Measurements from ENCODE around the gene POLE2.
A peak's percentile ranks its signal among the peaks of the same experiment; 100 is the strongest.

POLE2 gene

GRCh38 chr14:49633640-49634546 is 54.1 kb downstream of the POLE2 start:
- no peaks in the 10 kb centered on the region for H3K27me3 ChIP-seq (ENCODE audit: control insufficient read depth in 1 of 2, insufficient read depth in 1 of 2, low read length in 2 of 2)
- H2BK5ac ChIP-seq (ENCODE audit: low read depth, low read length, poor library complexity, severe bottlenecking) = peak overlapping the region; percentile 96
- peak overlapping the region; percentile 73 for H2BK120ac ChIP-seq (ENCODE audit: low read depth, low read length)
- peak overlapping the region; percentile 94 to 95 for H3K4ac ChIP-seq (ENCODE audit: low read depth in 1 of 2, low read length in 2 of 2)
- peak overlapping the region; percentile 97 to 100 for H3K18ac ChIP-seq (ENCODE audit: low read depth in 1 of 2, low read length in 2 of 2)
- H2AFZ ChIP-seq (ENCODE audit: low read depth, low read length) = peak overlapping the region; percentile 79
- peaks cover 1% of the 10 kb centered on the region for H3K4me1 ChIP-seq (ENCODE audit: control insufficient read depth, insufficient read depth, low read depth, low read length)
- H3K9ac ChIP-seq (ENCODE audit: low read length) = peak overlapping the region; percentile 94
- H3K79me1 ChIP-seq (replicated peaks; ENCODE audit: low read length, poor library complexity, severe bottlenecking) = peaks cover 4% of the 10 kb centered on the region
- H3K4me3 ChIP-seq (ENCODE audit: insufficient read depth in 1 of 2, low read depth in 1 of 2, low read length in 2 of 2) = peak overlapping the region; percentile 95 to 98
- H3K27ac ChIP-seq (ENCODE audit: low read length, poor library complexity, severe bottlenecking) = peak overlapping the region; percentile 97
- peak overlapping the region; percentile 39 to 66 for H2BK12ac ChIP-seq (ENCODE audit: low read length in 2 of 2)
- under 1% methylated on average over 93 of the region's 101 CpGs for WGBS
- peak overlapping the region in 1 of 2 experiments; percentile 46 for H3K23ac ChIP-seq (ENCODE audit: low read length in 2 of 2)
- peak overlapping the region in 1 of 2 experiments; percentile 87 for H3K14ac ChIP-seq (ENCODE audit: low read length in 2 of 2)
- H2AK5ac ChIP-seq (ENCODE audit: low read length, severe bottlenecking) = no peak overlapping the region
- peak overlapping the region; percentile 99 for H4K91ac ChIP-seq (ENCODE audit: low read length)
- H3K9me3 ChIP-seq (ENCODE audit: control insufficient read depth, low read length) = no peaks in the 10 kb centered on the region
- H3K36me3 ChIP-seq (ENCODE audit: control insufficient read depth in 1 of 2, insufficient read depth in 2 of 2, low read depth in 1 of 2, low read length in 2 of 2) = peaks cover under 1 to 21% of the 10 kb centered on the region in 2 experiments
- DNase-seq = peak; percentile 97
- H4K8ac ChIP-seq (ENCODE audit: low read length) = peak overlapping the region; percentile 99
- H2BK15ac ChIP-seq (ENCODE audit: low read depth, poor library complexity, severe bottlenecking) = peak overlapping the region; percentile 92
- H3K4me2 ChIP-seq (ENCODE audit: low read length, poor library complexity, severe bottlenecking) = peak overlapping the region; percentile 89

GRCh38 chr14:49623941-49624839 is 63.8 kb downstream of the POLE2 start:
- Histone ChIP-seq H3K4me1 (ENCODE audit: control insufficient read depth, insufficient read depth, low read depth, low read length) (peaks cover 12% of the 10 kb centered on the region), H3K9me3 (ENCODE audit: control insufficient read depth, low read length) (no peaks in the 10 kb centered on the region), H2AK5ac (ENCODE audit: low read length, severe bottlenecking) (no peak overlapping the region), H2AFZ (ENCODE audit: low read depth, low read length) (no peak overlapping the region), H2BK12ac (ENCODE audit: low read length in 2 of 2) (no peak overlapping the region), H3K4ac (ENCODE audit: low read depth in 1 of 2, low read length in 2 of 2) (no peak overlapping the region), H4K8ac (ENCODE audit: low read length) (no peak overlapping the region), H3K27me3 (ENCODE audit: control insufficient read depth in 1 of 2, insufficient read depth in 1 of 2, low read length in 2 of 2) (no peaks in the 10 kb centered on the region), H3K27ac (ENCODE audit: low read length, poor library complexity, severe bottlenecking) (no peak overlapping the region), H3K4me2 (ENCODE audit: low read length, poor library complexity, severe bottlenecking) (no peak overlapping the region), H2BK120ac (ENCODE audit: low read depth, low read length) (no peak overlapping the region), H3K36me3 (ENCODE audit: control insufficient read depth in 1 of 2, insufficient read depth in 2 of 2, low read depth in 1 of 2, low read length in 2 of 2) (peaks cover 6 to 28% of the 10 kb centered on the region in 2 experiments), H3K9ac (ENCODE audit: low read length) (peak overlapping the region; percentile 98), H4K91ac (ENCODE audit: low read length) (no peak overlapping the region), H2BK5ac (ENCODE audit: low read depth, low read length, poor library complexity, severe bottlenecking) (no peak overlapping the region), H3K79me1 (replicated peaks; ENCODE audit: low read length, poor library complexity, severe bottlenecking) (peaks cover 4% of the 10 kb centered on the region), H3K18ac (ENCODE audit: low read depth in 1 of 2, low read length in 2 of 2) (no peak overlapping the region), H2BK15ac (ENCODE audit: low read depth, poor library complexity, severe bottlenecking) (no peak overlapping the region), H3K23ac (ENCODE audit: low read length in 2 of 2) (no peak overlapping the region), H3K4me3 (ENCODE audit: insufficient read depth in 1 of 2, low read depth in 1 of 2, low read length in 2 of 2) (peak overlapping the region in 1 of 2 experiments; percentile 92), H3K14ac (ENCODE audit: low read length in 2 of 2) (no peak overlapping the region)
- peak; percentile 35 for DNase-seq
- 82% methylated on average over 4 of the region's 6 CpGs for WGBS

- H2BK5ac ChIP-seq (ENCODE audit: low read depth, low read length, poor library complexity, severe bottlenecking) = no peak overlapping the region
- peak overlapping the region; percentile 98 for H3K9ac ChIP-seq (ENCODE audit: low read length)
- H3K9me3 ChIP-seq (ENCODE audit: control insufficient read depth, low read length) = no peaks in the 10 kb centered on the region
- peaks cover 4% of the 10 kb centered on the region for H3K79me1 ChIP-seq (replicated peaks; ENCODE audit: low read length, poor library complexity, severe bottlenecking)
- no peak overlapping the region for H3K27ac ChIP-seq (ENCODE audit: low read length, poor library complexity, severe bottlenecking)
- H2BK15ac ChIP-seq (ENCODE audit: low read depth, poor library complexity, severe bottlenecking) = no peak overlapping the region
- H4K8ac ChIP-seq (ENCODE audit: low read length) = no peak overlapping the region
- DNase-seq = no peak
- no peak overlapping the region for H4K91ac ChIP-seq (ENCODE audit: low read length)
- H2BK12ac ChIP-seq (ENCODE audit: low read length in 2 of 2) = no peak overlapping the region
- no peak overlapping the region for H3K4me2 ChIP-seq (ENCODE audit: low read length, poor library complexity, severe bottlenecking)
- H2AK5ac ChIP-seq (ENCODE audit: low read length, severe bottlenecking) = no peak overlapping the region
- no peak overlapping the region for H2AFZ ChIP-seq (ENCODE audit: low read depth, low read length)
- no peak overlapping the region for H2BK120ac ChIP-seq (ENCODE audit: low read depth, low read length)
- no CpG with 5 or more reads among the region's 3 CpGs for WGBS
- no peak overlapping the region for H3K4ac ChIP-seq (ENCODE audit: low read depth in 1 of 2, low read length in 2 of 2)
- peaks cover 6 to 36% of the 10 kb centered on the region in 2 experiments for H3K36me3 ChIP-seq (ENCODE audit: control insufficient read depth in 1 of 2, insufficient read depth in 2 of 2, low read depth in 1 of 2, low read length in 2 of 2)
- H3K18ac ChIP-seq (ENCODE audit: low read depth in 1 of 2, low read length in 2 of 2) = no peak overlapping the region
- peaks cover 12% of the 10 kb centered on the region for H3K4me1 ChIP-seq (ENCODE audit: control insufficient read depth, insufficient read depth, low read depth, low read length)
- no peaks in the 10 kb centered on the region for H3K27me3 ChIP-seq (ENCODE audit: control insufficient read depth in 1 of 2, insufficient read depth in 1 of 2, low read length in 2 of 2)
- H3K4me3 ChIP-seq (ENCODE audit: insufficient read depth in 1 of 2, low read depth in 1 of 2, low read length in 2 of 2) = peak overlapping the region in 1 of 2 experiments; percentile 92
- H3K23ac ChIP-seq (ENCODE audit: low read length in 2 of 2) = no peak overlapping the region
- no peak overlapping the region for H3K14ac ChIP-seq (ENCODE audit: low read length in 2 of 2)
Observed at GRCh38 chr14:49623387-49623786, 64.6 kb downstream of the POLE2 start.

All from mesenchymal stem cell (in vitro differentiated cells and primary cell).